CD4-positive, alpha-beta memory T cell (primary cell): ENCODE measurements around the gene FIBCD1. TPM values are rescaled to one million over a fixed set of nuclear protein-coding genes. Genes with fewer than 3 reads are reported as not detected.

Source experiments
- CTCF ChIA-PET: fragments of 350-600 bp; sonication (Branson Sonifier 250); formaldehyde crosslinking; loops from one replicate; lab custom pipeline; 2021; ENCODE audit warnings: inconsistent platforms; ENCODE audit not compliant: partially characterized antibody; lab: Charles Lee
- POLR2A ChIA-PET: fragments of 350-600 bp; sonication (Branson Sonifier 250); formaldehyde crosslinking; loops from one replicate; lab custom pipeline; 2021; ENCODE audit not compliant: partially characterized antibody; lab: Charles Lee
- DNase-seq, 5 donors: peaks; one replicate each; pipeline versions ENCODE4 v3.0.0 to v3.0.0-alpha.2; 2020 to 2022; ENCODE audit warnings: mixed read lengths in 1 of 5
- H3K27ac ChIP-seq: one replicate; pipeline ENCODE4 v1.7.0; 2013; ENCODE audit warnings: low read depth, low read length
- H3K27me3 ChIP-seq: 2 replicates; pipeline ENCODE4 v1.7.0; 2013; ENCODE audit warnings: mild to moderate bottlenecking, low read length, moderate library complexity; ENCODE audit not compliant: insufficient read depth
- H3K36me3 ChIP-seq: 2 replicates; pipeline ENCODE4 v1.7.0; 2013; ENCODE audit warnings: mild to moderate bottlenecking, low read length, moderate library complexity; ENCODE audit not compliant: insufficient read depth
- H3K4me1 ChIP-seq: 2 replicates; pipeline ENCODE4 v1.7.0; 2013; ENCODE audit warnings: mild to moderate bottlenecking, low read length, moderate library complexity; ENCODE audit not compliant: insufficient read depth
- H3K4me3 ChIP-seq, 2 donors: one replicate each; pipeline ENCODE4 v1.7.0; 2013; ENCODE audit warnings: low read length in 2 of 2, mild to moderate bottlenecking in 1 of 2
- H3K9me3 ChIP-seq, 2 donors: one replicate each; pipeline ENCODE4 v1.7.0; 2013; ENCODE audit warnings: low read length in 2 of 2, control low read depth in 1 of 2; ENCODE audit not compliant: control insufficient read depth in 1 of 2
- H3K27ac Mint-ChIP-seq, 7 donors: one replicate each; pipeline ENCODE4 v1.8.0; 2020 to 2021; ENCODE audit warnings: mixed read lengths in 7 of 7, mild to moderate bottlenecking in 6 of 7, inconsistent platforms in 3 of 7, moderate library complexity in 3 of 7
- H3K27me3 Mint-ChIP-seq, 2 donors: one replicate each; pipeline ENCODE4 v1.8.0; 2020 to 2021; ENCODE audit warnings: mixed read lengths in 2 of 2
- H3K36me3 Mint-ChIP-seq, 2 donors: one replicate each; pipeline ENCODE4 v1.8.0; 2020 to 2021; ENCODE audit warnings: mixed read lengths in 2 of 2, inconsistent platforms in 1 of 2, mild to moderate bottlenecking in 1 of 2
- H3K4me1 Mint-ChIP-seq, 4 donors: one replicate each; pipeline ENCODE4 v1.8.0; 2020 to 2021; ENCODE audit warnings: mixed read lengths in 4 of 4, mild to moderate bottlenecking in 1 of 4
- H3K4me3 Mint-ChIP-seq, 8 donors: one replicate each; pipeline ENCODE4 v1.8.0; 2020 to 2021; ENCODE audit warnings: mixed read lengths in 8 of 8, mild to moderate bottlenecking in 7 of 8, moderate library complexity in 6 of 8, inconsistent platforms in 3 of 8
- H3K9me3 Mint-ChIP-seq, 8 donors: one replicate each; pipeline ENCODE4 v1.8.0; 2020 to 2021; ENCODE audit warnings: mixed read lengths in 8 of 8, mild to moderate bottlenecking in 5 of 8, inconsistent platforms in 3 of 8, moderate library complexity in 1 of 8
- intact Hi-C: fragments of 100-400 bp; cut with micrococcal nuclease; formaldehyde crosslinking; loops from one replicate; pipeline ENCODE4 v1.15.1; 2023
- polyA plus RNA-seq, 2 donors: library from polyadenylated mRNA; unstranded; fragments of 300-500 nt; fragmentation: Illumina TruSeq; gene quantifications; one replicate each; pipeline ENCODE4 v1.2.3, GENCODE V29; 2021
- total RNA-seq, 2 experiments: library from RNA; stranded (reverse); gene quantifications; one replicate each; pipeline ENCODE4 v1.2.3, GENCODE V29; 2021

FIBCD1 gene
- total and polyA plus RNA-seq, 4 experiments from 2014 or later = not detected

DNA sequence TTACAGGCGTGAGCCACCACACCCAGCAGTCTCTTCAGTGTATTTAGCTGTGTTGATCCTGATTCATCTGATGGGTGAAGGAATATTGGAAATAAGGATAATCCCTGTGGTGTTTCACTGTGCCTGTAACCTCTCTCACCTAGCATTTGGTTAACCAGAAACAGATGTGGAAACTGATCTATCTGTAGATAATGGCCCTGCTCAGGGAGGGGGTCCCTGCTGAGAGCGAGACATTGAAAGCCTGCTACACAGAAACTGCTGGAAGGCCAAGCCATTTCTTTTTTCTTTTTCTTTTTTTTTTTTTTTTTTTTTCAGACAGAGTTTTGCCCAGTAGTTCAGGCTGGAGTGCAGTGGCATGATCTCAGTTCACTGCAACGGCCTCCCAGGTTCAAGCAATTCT lies 70.8 kb downstream of the FIBCD1 start:
- peaks cover 4 to 7% (median 6%) of the 10 kb centered on the region in 4 donors for H3K4me1 Mint-ChIP-seq
- CTCF ChIA-PET = interaction anchor here (0.7 to 10.9 kb wide), 4 partner anchors 37 to 370 kb away, joined by 3 to 137 read pairs (median 20); no protein-coding TSS in a partner anchor

DNA sequence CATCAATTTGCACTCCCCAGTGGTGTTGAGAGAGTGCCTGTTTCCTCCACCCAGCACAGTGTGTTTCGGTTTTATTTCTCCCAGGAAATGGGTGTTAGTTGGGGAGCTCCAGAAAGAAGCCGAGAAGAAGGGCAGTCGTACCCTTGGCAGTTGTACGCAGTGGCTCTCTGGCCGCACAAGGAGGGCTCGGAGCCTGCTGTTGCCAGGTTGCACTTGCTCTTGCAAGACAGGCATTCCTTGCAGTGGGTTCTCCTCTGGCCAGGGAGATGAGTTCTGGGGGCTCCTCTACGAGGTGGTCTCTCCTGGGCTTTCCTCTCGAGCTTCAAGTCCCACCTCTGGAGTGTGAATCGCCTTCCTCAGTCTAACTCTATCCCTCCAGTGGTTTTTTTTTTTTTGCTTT lies 71.5 kb downstream of the FIBCD1 start:
- Mint-ChIP-seq H3K27me3 (no peaks in the 10 kb centered on the region), H3K36me3 (peaks cover 10 to 20% of the 10 kb centered on the region in 2 donors), H3K4me3 (no peak overlapping the region), H3K27ac (no peak overlapping the region), H3K4me1 (peaks cover 4 to 7% (median 6%) of the 10 kb centered on the region in 4 donors), H3K9me3 (no peaks in the 10 kb centered on the region)
- CTCF ChIA-PET = interaction anchor here (0.7 to 10.9 kb wide), 11 partner anchors 9 to 369 kb away, joined by 3 to 137 read pairs (median 4); no protein-coding TSS in a partner anchor
- Histone ChIP-seq H3K36me3 (peaks cover 15% of the 10 kb centered on the region), H3K27ac (no peak overlapping the region), H3K4me1 (no peaks in the 10 kb centered on the region), H3K27me3 (no peaks in the 10 kb centered on the region), H3K9me3 (no peaks in the 10 kb centered on the region), H3K4me3 (no peak overlapping the region)
- POLR2A ChIA-PET = interaction anchor here (1.8 kb wide), 1 partner anchor 154 kb away, joined by 5 read pairs; no protein-coding TSS in a partner anchor
- intact Hi-C loops = loop anchor here (2.0 to 5.0 kb wide), 2 partner anchors 73 to 405 kb away; no protein-coding TSS in a partner anchor
- no peak for DNase-seq

More for the DNA sequence above, 70.8 kb downstream of the FIBCD1 start:
- H3K27me3 ChIP-seq = no peaks in the 10 kb centered on the region
- intact Hi-C loops = loop anchor here (5.0 kb wide), 1 partner anchor 406 kb away; no protein-coding TSS in a partner anchor
- Mint-ChIP-seq H3K36me3 (peaks cover 13 to 26% of the 10 kb centered on the region in 2 donors), H3K27ac (no peak overlapping the region), H3K9me3 (no peaks in the 10 kb centered on the region), H3K4me3 (no peak overlapping the region), H3K27me3 (no peaks in the 10 kb centered on the region)
- POLR2A ChIA-PET = no interaction called here
- no peak overlapping the region for H3K27ac ChIP-seq
- peaks cover 20% of the 10 kb centered on the region for H3K36me3 ChIP-seq
- no peak for DNase-seq
- no peaks in the 10 kb centered on the region for H3K9me3 ChIP-seq
- H3K4me1 ChIP-seq = no peaks in the 10 kb centered on the region
- no peak overlapping the region for H3K4me3 ChIP-seq

DNA sequence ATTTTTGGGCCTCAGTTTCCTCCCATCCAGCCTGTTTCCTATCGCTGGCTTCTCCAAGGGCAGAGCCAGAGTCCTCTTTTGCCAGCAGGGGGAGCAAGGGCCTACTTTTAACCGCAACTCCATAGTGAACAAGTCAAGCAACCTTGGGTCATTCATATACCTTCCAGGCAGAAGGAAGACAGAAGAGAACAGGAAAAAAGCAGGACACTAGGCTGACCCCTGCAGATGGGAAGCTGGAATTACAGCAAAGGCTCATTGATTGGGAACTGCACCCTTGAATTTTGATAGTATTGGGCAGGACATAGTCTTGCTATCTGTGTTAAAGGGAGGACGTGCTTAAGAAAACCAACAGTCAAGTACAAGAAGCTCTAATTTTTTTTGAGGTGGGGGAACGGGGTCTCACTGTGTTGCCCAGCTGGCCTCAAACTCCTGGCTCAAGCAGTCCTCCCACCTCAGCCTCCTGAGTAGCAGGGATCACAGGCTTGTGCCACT lies 72.5 kb downstream of the FIBCD1 start:
- Histone ChIP-seq H3K4me1 (no peaks in the 10 kb centered on the region), H3K4me3 (no peak overlapping the region), H3K27me3 (no peaks in the 10 kb centered on the region), H3K9me3 (no peaks in the 10 kb centered on the region), H3K27ac (no peak overlapping the region), H3K36me3 (peaks cover 5% of the 10 kb centered on the region)
- ChIA-PET CTCF (interaction anchor here (0.9 to 10.9 kb wide), 17 partner anchors 8 to 180 kb away, joined by 3 to 137 read pairs (median 5); no protein-coding TSS in a partner anchor), POLR2A (interaction anchor here (1.8 kb wide), 1 partner anchor 153 kb away, joined by 5 read pairs; no protein-coding TSS in a partner anchor)
- DNase-seq = peak in 4 of 5 donors; percentile 19 to 34 (median 32)
- Mint-ChIP-seq H3K27ac (peak overlapping the region in 2 of 7 donors; percentile 68 to 79), H3K9me3 (no peaks in the 10 kb centered on the region), H3K27me3 (no peaks in the 10 kb centered on the region), H3K4me1 (peaks cover 4 to 7% (median 6%) of the 10 kb centered on the region in 4 donors), H3K4me3 (no peak overlapping the region), H3K36me3 (peaks cover 3 to 12% of the 10 kb centered on the region in 2 donors)
- intact Hi-C loops = loop anchor here (1.0 to 5.0 kb wide), 3 partner anchors 74 to 404 kb away; no protein-coding TSS in a partner anchor

DNA sequence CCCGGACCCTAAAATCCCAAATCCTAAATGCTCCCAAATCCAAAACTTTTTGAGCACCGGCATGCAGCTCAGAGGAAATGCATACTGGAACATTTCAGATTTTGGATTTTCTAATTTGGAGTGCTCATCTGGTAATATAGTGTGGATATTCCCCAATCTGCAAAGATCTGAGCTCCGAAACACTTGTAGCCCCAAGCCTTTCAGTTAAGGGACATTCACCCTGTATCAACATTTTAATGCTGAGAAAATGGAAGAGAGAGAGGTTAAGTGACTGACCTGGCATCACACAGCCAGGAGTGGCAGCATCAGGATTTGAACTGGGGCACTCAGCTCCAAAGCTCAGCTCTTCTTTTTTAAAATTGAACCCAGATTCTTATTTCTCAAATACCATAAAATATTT lies 73.1 kb downstream of the FIBCD1 start:
- CTCF ChIA-PET = interaction anchor here (0.7 to 10.9 kb wide), 14 partner anchors 9 to 404 kb away, joined by 3 to 137 read pairs (median 6); no protein-coding TSS in a partner anchor
- no peak overlapping the region for H3K27ac Mint-ChIP-seq
- no peaks in the 10 kb centered on the region for H3K36me3 ChIP-seq

DNA sequence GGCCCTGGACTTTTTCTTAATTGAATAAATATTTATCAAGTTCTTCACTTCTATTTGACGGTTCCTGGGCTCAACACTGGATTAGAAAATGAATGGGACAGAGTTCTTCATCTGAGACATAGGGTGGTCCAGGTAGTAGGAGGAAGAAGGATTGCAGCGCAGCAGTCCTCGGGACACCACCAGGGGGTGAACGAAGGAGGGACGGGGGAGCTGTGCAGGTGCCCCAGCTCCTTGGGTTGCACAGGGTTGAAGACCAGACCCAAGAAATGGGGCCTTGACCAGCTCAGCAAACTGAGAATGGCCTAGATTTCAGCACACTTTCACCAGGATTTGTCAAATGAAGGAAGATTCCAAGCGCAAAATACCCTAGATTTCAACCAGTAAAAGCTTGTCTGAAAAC lies 74.5 kb downstream of the FIBCD1 start:
- Histone ChIP-seq H3K27me3 (no peaks in the 10 kb centered on the region), H3K4me1 (no peaks in the 10 kb centered on the region), H3K27ac (no peak overlapping the region), H3K4me3 (no peak overlapping the region), H3K9me3 (no peaks in the 10 kb centered on the region), H3K36me3 (no peaks in the 10 kb centered on the region)
- Mint-ChIP-seq H3K4me1 (peaks cover 4 to 7% (median 6%) of the 10 kb centered on the region in 4 donors), H3K36me3 (peaks cover 0 to 11% of the 10 kb centered on the region in 2 donors), H3K27me3 (no peaks in the 10 kb centered on the region), H3K9me3 (no peaks in the 10 kb centered on the region), H3K27ac (peak overlapping the region in 1 of 7 donors; percentile 37), H3K4me3 (no peak overlapping the region)
- intact Hi-C loops = no loop called here
- POLR2A ChIA-PET = no interaction called here
- CTCF ChIA-PET = interaction anchor here (4.2 to 10.9 kb wide), 2 partner anchors 161 to 182 kb away, joined by 37 to 137 read pairs; no protein-coding TSS in a partner anchor
- DNase-seq = no peak

More for the DNA sequence above, 73.1 kb downstream of the FIBCD1 start:
- Histone ChIP-seq H3K4me1 (no peaks in the 10 kb centered on the region), H3K27ac (no peak overlapping the region), H3K27me3 (no peaks in the 10 kb centered on the region), H3K4me3 (no peak overlapping the region), H3K9me3 (no peaks in the 10 kb centered on the region)
- Mint-ChIP-seq H3K27me3 (no peaks in the 10 kb centered on the region), H3K36me3 (peaks cover 3 to 13% of the 10 kb centered on the region in 2 donors), H3K9me3 (no peaks in the 10 kb centered on the region), H3K4me1 (peaks cover 4 to 7% (median 6%) of the 10 kb centered on the region in 4 donors), H3K4me3 (no peak overlapping the region)
- POLR2A ChIA-PET = interaction anchor here (1.8 kb wide), 1 partner anchor 153 kb away, joined by 5 read pairs; no protein-coding TSS in a partner anchor
- DNase-seq = no peak
- intact Hi-C loops = loop anchor here (1.0 to 5.0 kb wide), 3 partner anchors 75 to 404 kb away; no protein-coding TSS in a partner anchor

DNA sequence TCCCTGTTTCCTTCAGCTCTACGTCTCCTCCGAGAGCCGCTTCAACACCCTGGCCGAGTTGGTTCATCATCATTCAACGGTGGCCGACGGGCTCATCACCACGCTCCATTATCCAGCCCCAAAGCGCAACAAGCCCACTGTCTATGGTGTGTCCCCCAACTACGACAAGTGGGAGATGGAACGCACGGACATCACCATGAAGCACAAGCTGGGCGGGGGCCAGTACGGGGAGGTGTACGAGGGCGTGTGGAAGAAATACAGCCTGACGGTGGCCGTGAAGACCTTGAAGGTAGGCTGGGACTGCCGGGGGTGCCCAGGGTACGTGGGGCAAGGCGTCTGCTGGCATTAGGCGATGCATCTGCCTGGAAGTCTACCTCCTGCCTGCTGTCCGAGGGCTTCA lies 76.3 kb downstream of the FIBCD1 start:
- Histone ChIP-seq H3K36me3 (peaks cover under 1% of the 10 kb centered on the region), H3K4me1 (no peaks in the 10 kb centered on the region), H3K4me3 (no peak overlapping the region), H3K27ac (no peak overlapping the region), H3K27me3 (no peaks in the 10 kb centered on the region), H3K9me3 (no peaks in the 10 kb centered on the region)
- Mint-ChIP-seq H3K4me1 (peaks cover 4 to 7% (median 6%) of the 10 kb centered on the region in 4 donors), H3K4me3 (no peak overlapping the region), H3K36me3 (peaks cover 0 to 16% of the 10 kb centered on the region in 2 donors), H3K27ac (no peak overlapping the region), H3K9me3 (no peaks in the 10 kb centered on the region), H3K27me3 (no peaks in the 10 kb centered on the region)
- intact Hi-C loops = loop anchor here (1.0 kb wide), 3 partner anchors 91 to 161 kb away; no protein-coding TSS in a partner anchor
- DNase-seq = no peak
- CTCF ChIA-PET = interaction anchor here (1.1 to 10.9 kb wide), 8 partner anchors 8 to 184 kb away, joined by 3 to 137 read pairs (median 4); no protein-coding TSS in a partner anchor
- POLR2A ChIA-PET = no interaction called here

DNA sequence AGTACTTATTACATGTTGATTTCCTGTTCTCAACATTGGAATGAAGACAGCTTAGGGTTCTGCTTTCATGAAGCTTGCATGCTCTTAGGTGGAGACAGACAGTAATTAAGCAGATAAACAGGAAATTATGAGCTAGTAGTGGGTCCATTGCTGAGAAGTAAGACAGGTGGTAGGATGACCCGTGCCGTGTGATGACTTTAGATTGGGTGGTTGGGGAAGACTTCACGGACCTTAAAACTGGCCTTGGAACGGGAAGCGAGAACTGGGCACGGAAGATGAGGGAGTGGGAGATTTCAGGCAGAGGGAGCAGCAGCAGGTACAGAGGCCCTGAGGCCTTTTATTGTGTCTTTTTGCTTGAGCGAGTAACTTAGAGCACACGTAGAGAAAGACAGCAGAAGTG lies 76.8 kb downstream of the FIBCD1 start:
- no peak overlapping the region for H3K4me3 ChIP-seq
- peak overlapping the region in 1 of 7 donors; percentile 59 for H3K27ac Mint-ChIP-seq
- H3K9me3 ChIP-seq = no peaks in the 10 kb centered on the region

More for the DNA sequence above, 76.8 kb downstream of the FIBCD1 start:
- H3K27me3 Mint-ChIP-seq = no peaks in the 10 kb centered on the region
- intact Hi-C loops = no loop called here
- no peaks in the 10 kb centered on the region for H3K4me1 ChIP-seq
- DNase-seq = no peak
- H3K4me3 Mint-ChIP-seq = no peak overlapping the region
- ChIA-PET CTCF (interaction anchor here (1.1 to 10.9 kb wide), 8 partner anchors 9 to 184 kb away, joined by 3 to 137 read pairs (median 4); no protein-coding TSS in a partner anchor), POLR2A (interaction anchor here (0.9 kb wide), 1 partner anchor 91 kb away, joined by 3 read pairs; no protein-coding TSS in a partner anchor)
- peaks cover 6% of the 10 kb centered on the region for H3K36me3 ChIP-seq
- H3K27me3 ChIP-seq = no peaks in the 10 kb centered on the region
- H3K9me3 Mint-ChIP-seq = no peaks in the 10 kb centered on the region
- H3K4me1 Mint-ChIP-seq = peaks cover 4 to 7% (median 6%) of the 10 kb centered on the region in 4 donors
- H3K36me3 Mint-ChIP-seq = peaks cover 4 to 20% of the 10 kb centered on the region in 2 donors
- no peak overlapping the region for H3K27ac ChIP-seq
